HG02870 (cell line): ENCODE results near the gene FGF7.
"Not testable (repeated sequence)": the region's sequence is repeated elsewhere in the genome, so short reads cannot be mapped to it uniquely, and the experiment has no call there.

Experiments
- ATAC-seq: cut with Tn5 transposase; IDR thresholded peaks from one replicate; pipeline ENCODE4 v1.9.1; 2021; ENCODE audit warnings: mild to moderate bottlenecking, moderate library complexity; ENCODE audit not compliant: unreplicated experiment

The FGF7 gene

GRCh38 chr15:49492151-49492550 is 69.1 kb downstream of the FGF7 start:
- no peak for ATAC-seq

- no peak for ATAC-seq
Observed at GRCh38 chr15:49492830-49493229, 69.8 kb downstream of the FGF7 start.

GRCh38 chr15:49494842-49495241 is 71.8 kb downstream of the FGF7 start:
- no peak for ATAC-seq

GRCh38 chr15:49495993-49496753 is 73.1 kb downstream of the FGF7 start:
- no peak for ATAC-seq

GRCh38 chr15:49501586-49501985 is 78.5 kb downstream of the FGF7 start:
- no peak for ATAC-seq

- no peak for ATAC-seq
Observed at GRCh38 chr15:49506341-49506740, 83.3 kb downstream of the FGF7 start.

- no peak for ATAC-seq
Observed at GRCh38 chr15:49507261-49507660, 84.2 kb downstream of the FGF7 start.

GRCh38 chr15:49512739-49513138 is 89.7 kb downstream of the FGF7 start:
- not testable (repeated sequence) for ATAC-seq

- ATAC-seq = no peak
Observed at GRCh38 chr15:49521802-49522201, 98.8 kb downstream of the FGF7 start.

GRCh38 chr15:49528289-49528688 is 105.2 kb downstream of the FGF7 start:
- ATAC-seq = no peak

- no peak for ATAC-seq
Observed at GRCh38 chr15:49530092-49530491, 107.0 kb downstream of the FGF7 start.
